NCI-H2107 treated with DMSO at 0.1 percent for 48 hours (cell line): ENCODE data around the gene ATE1.
"Not testable (repeated sequence)": the region's sequence is repeated elsewhere in the genome, so short reads cannot be mapped to it uniquely, and the experiment has no call there.

Source experiments
- DNase-seq: peaks from one replicate; lab custom pipeline; 2025; ENCODE audit not compliant: unreplicated experiment; lab: John Stamatoyannopoulos, UW

ATE1 gene

DNA sequence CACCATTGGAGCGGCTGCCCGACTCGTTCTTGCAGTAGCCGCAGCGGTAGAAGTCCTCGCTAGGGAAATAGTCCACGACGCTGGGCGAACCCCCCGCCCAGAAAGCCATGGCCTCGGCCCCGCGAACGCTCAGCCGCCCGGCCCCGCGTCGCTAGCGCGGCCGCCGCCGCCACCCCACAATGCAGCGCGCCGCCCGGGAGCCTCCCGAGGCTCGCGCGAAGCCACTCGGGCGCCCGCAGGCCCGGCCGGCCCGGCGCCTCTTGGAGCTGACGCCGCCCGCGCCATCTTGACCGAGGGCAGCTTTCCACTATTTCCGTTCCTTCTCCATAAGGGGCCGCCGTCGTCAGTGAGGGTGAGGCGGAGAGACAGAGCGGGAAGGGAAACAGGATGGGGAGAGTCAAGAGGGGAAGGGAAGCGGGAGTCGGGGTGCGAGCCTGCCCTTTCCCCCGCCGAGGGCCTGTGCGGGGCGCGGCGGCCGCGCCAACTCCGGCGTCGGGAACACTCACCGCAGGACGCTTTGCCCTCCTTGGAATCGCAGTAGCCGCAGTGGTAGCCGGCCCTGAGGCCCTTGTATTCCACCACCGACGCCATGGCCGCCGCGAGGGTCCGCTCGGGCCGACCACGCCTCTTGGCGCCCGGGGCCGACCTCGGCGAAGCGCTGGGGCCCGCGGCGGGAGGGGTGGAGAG is at the start of gene ATE1:
ATE1 (minus strand) TSS at position 191 of the 687 bp plus-strand sequence; CDS start at position 109, 82 bp downstream.
- peak; percentile 60 for DNase-seq

DNA sequence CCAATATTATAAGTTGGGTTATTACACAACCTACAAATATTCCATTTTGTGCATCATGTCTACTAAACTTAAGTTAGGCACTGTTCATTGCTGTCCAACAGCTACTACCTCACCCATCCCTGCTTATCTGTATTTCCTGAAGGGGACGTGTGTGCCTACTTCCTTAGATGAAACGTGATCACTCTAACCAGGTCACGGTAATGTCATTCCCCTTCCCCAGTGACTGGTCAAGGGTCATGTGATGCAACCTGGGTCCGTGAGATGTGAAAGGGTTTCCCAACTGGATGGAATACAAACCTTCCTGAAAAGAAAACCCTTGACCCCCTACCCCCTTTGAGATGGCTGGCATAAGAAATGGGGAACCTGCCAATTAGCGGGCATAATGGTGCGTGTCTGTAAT is 48.8 kb upstream of the ATE1 start:
- no peak for DNase-seq

DNA sequence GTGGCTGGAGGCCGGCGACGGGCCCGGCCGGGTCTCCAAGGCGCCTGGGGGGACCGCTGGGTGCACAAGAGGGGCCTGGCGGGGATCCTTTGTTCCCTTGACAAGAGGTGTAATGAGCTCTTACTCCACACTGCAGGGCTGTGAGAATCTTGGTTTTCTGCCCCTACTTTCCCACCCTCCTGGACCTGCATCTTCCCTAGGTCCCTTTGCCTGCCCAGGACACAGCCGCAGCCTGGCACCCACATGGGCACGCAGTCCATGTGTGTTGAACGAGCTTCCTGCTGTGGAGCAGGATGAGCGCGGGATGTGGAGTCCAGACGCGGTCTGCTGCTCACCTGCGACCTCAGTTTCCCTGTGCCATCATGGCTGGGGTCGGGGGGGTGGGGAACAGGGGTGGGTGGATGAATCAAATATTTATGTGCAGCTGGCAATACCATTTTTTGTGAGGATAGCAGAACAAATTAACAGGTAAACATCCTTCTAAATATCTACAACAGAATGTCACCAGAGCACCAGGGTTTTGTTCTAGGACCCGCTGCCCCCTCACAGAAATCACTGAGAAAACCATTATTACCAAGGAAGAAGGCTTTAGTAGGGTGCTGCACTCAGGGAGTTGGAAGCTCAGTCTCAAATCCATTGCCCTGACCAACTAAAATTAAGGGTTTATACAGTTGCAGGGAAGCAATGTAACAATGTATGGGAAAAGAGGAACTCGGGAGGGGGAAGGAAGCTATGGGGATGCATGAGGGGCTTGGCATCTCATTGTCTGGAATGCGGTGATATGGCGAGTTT is 47.7 kb upstream of the ATE1 start:
- no peak for DNase-seq

DNA sequence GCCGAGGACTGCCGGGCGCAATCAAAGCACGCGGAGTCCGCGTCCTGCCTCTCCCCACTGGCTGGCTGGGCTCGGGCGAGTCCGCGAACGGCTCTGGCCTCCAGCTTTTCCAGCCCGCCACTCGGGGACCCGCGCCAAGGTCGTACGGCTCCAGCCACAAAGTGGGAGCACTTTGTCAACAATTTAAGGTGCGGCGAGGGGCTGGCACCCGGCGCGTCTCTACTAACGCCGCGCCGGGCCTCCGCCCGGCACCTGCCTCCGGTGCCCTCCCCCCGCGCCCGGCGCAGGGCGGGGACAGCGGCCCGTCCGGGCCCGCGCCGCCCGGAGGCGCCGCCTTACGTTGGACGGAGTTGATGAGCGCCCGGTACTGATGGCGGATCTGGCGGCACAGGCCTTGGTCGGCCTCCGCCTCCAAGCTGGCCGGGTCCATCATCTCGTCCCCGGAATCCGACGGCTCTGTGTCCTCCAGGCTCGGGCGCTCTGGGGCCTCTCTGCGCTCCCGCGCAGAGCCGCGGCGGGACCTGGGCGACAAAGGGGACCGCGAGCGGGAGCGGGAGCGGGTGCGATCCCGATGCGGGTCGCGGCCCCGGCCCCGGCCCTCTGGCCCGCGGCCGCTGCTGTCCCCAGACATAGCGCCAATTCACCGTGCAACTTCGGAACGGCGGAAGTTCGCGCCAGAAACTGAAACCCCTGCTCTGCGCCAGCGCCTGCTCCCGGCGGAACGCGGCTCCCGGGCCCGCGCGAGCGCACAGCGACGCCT is 46.9 kb upstream of the ATE1 start, which contains the start of gene NSMCE4A:
NSMCE4A (minus strand) TSS at position 683 of the 760 bp plus-strand sequence; CDS start at position 631, 52 bp downstream.
- peak; percentile 7 for DNase-seq

DNA sequence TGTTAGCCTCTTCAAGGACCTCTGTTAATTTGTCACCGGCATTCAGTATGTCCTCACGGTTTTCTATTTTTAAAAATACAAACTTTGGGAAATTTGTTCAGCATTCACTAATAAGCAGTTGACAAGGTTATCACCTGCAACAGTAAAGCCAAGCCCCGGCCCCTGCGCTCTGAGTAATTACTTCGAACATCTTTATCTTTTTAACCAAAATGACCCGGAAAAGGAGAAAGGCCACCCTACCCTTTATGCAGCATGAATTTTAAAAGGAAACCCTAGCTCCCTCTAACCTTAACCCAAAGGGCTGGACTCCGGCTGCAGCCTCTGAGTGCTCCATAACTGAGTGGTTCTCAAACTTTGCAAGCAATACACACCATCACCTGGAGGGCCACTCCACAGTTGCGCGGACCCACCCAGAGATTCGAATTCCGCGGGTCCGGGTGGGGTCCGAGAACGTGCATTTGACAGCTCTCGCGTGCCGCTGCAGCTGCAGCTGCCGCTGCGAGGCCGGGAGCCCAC is 46.2 kb upstream of the ATE1 start:
- no peak for DNase-seq

DNA sequence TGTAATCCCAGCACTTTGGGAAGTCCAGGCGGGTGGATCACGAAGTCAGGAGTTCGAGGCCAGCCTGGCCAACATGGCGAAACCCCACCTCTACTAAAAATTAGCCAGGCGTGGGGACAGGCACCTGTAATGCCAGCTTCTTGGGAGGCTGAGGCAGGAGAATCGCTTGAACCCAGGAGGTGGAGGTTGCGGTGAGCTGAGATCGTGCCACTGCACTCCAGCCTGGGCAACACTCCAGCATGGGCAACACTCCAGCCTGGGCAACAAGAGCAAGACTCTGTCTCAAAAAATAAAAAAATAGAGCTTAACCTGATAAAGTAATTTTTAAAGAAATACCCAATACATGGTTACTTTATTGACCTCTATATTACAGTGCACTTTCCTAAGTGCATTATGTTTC is 41.3 kb upstream of the ATE1 start:
- not testable (repeated sequence) for DNase-seq

DNA sequence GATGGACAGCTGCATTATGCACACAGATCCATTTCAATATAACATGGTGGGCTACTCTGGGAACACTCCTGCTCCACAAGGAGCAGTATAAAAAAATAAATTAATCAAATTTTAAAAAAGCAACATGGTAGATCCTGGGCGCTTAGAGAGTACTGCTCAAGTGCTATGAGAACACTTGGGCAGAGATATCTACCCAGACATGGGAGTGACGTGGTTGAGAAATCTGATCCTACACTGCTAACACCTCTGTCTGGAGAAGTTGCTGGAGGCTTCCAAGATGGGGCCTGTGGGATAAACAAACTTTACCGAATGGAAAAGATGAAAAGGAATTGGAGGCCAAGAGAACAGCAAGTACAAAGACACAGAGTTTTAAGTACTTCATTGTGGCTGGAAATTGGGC is 38.2 kb upstream of the ATE1 start:
- DNase-seq: no peak

DNA sequence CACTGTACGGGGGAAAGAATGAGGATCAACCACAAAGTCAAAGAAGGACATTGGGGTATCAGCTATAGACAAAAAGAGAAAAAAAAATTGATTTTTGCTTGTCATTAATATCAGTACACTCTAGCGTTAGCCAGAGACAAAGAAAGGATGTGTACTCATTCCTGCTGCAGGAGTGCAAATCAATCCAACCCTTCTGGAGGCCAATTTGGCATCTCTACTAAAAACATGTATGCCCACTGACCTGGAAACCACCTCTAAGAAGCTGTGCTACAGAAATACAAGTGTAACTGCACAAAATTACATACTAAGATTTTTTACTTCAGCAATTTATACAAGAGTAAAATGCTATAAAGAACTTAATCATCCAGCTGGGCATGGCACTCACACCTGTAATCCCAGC is 33.6 kb upstream of the ATE1 start:
- no peak for DNase-seq

DNA sequence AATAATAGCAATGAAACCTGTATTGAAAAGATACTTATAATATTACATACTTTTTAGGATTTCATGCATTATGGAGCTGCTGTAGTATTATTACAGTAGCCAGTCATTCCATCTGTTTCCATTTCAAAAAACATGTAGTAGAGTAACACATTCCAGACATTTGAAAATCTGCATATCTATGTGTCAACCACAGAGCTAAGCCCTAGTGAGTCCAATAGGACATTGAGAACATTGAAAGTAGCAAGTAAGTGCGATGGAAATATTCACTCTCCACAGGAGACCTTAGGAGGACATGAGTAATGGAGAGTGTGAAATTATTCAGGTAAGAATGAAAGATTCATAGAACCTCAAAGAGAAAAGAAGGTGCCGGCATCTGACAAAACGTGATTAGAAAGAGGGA is 31.8 kb upstream of the ATE1 start:
- no peak for DNase-seq

DNA sequence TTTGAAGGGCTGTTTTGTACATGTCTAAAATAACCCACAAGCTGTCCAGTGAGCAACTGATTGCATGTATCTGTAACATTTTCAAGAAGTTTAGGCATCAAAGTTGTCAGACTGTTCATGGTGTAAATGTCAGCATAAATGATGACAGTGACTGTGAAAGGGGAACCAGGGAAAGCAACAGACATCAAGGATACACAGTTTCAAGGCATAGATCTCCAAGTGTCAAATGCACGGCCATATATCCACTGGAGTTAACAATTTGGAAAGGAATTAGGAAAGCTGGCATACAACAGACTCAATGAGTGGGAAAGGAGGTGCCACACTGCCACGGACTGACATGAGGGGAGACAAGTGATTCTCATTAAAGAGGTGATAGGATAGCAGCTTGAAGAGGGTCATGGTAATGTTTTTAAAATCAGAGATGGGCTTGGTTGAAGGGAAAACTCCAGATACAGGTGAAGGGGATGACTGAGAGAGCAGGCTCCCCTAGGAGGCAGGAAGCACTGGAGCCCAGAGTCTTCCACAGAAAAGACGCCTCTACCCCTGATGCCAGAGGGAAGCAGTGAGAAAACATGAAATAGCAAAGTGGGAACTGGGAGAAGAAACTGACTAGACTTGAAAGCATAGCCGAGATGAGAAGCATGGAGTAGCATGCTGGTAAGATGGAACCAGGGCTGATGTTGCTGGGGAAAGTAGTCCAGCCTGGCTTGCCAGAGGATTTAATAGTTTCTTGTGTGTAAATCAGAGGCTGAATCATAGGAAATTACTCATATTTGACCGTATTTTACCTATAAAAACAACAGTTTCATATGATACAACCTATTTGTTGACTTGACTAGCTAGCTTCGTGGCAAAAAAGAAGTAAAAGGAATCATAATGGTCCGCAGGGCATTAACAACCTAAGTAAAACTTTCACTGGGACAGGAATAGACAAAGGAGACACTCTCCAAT is 28.6 kb upstream of the ATE1 start:
- no peak for DNase-seq

DNA sequence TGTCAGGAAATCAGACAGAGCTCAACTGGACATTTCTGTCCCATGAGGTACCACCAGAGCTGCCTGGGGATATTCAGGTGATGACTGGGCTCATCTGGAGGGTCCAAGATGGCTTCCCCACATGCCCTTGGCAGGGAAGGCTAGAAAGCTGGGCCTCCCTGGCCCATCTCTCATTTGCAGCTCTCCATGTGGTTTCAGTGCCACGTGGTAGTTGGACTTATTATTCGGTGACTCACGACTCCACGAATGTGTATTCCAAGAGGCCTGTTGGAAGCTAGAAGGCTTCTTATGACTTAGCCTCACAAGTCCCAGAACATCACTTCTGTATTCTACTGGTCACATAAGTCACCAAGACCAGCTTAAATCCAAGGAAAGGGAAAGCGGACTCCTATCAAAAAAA is 24.4 kb upstream of the ATE1 start:
- DNase-seq: no peak

DNA sequence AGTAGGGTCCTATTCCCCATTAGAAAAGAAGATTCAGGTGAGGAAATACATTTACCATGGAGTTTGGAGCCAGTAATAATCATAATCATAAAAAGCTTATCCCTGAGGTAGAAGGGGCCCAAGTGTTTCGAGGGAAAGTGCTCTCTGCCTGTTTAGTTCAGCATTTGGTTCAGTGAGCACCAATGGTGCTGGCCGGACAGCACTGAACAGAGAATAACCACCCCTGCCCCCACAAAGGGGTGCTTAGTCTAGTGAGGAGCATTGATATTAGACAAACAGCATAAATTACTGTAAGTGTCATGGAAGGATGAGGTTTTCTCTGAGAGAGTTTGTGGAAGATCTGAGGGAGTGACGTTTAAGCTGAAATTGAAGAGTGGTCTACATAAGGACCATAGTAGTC is 21.6 kb upstream of the ATE1 start:
- DNase-seq: no peak

DNA sequence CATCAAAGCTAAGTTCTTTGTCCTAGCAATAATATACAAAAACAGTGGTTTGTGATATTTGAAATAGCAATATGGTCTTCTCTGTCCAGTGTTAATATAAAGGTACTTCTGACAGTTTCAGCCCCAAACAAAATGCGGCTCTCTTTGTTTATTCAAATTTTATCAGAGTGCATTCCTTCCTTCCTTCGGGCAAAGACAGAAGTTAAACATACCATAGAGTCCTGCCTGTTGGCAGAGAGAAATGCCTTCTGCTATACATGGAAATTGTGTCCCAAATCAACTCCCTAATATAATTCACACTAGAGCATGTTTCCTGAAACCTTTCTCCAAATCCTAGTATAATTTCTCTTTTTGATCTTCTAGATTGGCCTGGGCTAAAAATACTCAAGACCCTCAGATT is 21.2 kb upstream of the ATE1 start:
- no peak for DNase-seq

DNA sequence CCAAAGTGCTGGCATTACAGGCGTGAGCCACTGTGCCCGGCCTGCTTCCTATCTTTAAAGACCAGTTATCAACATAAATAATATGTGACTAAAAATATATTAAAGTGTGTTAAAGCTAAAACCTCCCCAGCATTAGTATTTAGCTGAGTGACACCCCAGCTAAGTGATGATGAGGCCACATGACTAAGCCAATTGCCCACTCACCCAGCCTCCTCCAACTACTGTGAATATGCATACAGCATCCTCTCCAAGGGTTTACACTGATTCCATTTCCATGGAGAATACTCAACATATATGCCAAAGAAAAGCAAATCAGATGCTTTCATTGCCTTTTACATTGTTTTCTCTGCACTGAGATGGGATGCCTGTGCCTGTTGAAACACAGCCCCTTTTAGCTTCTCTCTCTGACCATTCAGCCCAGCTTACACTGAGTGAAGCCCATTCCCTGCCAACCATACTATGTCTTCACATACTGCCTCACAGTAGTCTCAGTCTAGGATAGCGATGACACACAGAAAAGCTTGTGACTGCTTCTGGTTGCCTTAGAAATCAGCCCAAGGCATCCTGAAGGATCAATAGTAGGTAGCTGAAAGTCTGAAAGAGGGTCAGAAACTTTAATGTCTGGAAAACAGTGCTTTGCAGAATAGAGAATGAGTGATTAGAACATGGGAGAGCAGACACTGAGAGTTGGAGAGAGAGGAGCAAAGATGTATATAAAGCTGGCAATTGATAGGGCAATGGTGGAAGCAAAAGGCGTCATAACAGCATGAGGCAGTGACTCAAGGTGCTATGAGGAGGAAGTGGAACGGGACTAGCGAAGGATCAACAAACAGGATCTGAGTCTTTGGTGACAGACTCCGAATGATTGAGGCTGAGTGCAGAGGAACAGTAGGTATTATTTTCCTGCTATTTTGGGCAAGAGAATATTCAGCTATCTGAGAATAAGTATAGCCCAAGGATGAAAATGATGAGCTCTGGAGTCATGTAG is 19.8 kb upstream of the ATE1 start:
- DNase-seq: no peak

DNA sequence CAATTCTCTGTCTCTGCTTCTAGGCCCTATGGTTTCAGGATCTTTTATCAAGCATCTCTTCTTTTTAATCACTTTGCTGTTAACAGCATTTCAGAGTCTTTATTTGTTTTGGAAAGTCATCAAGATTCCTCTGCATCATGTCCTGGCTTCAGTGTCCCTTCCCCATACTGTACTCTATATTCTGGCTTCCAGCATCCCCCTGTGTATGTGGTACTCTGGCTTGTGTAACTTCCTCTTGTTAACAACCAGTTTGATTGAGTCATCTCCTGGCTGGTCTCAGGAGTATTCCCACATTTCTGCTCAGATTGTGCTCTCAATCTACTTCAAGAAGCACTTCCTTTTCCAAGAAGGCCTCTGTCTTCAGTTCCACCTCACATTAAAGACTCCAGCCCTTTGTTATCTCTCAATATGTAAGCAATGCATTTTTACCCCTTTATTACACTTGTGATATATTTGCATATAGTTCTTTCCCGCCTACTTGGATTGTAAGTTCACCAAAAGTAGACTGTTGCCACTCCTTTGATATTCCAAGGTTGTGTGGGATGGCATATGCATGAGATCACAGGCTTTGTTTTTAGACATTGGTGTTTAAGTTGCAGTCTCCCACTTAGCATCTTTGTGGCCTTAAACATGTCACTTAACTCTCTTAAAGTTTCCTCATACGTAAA is 15.1 kb upstream of the ATE1 start:
- DNase-seq: no peak

DNA sequence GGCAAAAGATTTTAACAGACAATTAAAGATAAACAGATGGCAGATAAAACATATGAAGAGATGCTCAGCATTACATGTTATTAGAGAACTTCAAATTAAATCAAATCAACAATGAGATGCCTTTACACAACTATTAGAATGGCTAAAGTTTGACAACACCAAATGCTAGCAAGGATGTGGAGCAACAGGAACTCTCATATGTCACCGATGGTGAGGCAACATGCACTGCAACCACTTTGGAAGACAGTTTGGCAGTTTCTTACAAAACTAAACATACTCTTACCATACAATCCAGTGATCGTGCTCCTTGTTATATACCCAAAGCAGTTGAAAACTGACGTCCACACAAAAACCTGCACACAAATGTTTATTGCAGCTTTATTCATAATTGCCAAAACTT is 13.7 kb upstream of the ATE1 start:
- DNase-seq: no peak

DNA sequence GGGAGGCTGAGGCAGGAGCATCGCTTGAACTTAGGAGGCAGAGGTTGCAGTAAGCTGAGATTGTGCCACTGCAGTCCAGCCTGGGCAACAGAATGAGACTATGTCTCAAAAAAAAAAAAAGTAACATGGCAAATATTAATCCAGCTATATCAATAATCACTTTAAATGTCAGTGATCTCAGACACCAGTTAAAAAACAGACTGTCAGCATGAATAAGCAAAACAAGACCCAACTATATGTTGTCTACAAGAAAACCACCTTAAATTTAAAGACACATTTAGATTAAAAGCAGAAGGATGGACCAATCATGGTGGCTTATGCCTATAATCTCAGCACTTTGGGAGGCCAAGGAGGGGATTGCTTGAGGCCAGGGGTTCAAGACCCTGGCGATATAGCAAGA is 8.5 kb upstream of the ATE1 start:
- DNase-seq: no peak

DNA sequence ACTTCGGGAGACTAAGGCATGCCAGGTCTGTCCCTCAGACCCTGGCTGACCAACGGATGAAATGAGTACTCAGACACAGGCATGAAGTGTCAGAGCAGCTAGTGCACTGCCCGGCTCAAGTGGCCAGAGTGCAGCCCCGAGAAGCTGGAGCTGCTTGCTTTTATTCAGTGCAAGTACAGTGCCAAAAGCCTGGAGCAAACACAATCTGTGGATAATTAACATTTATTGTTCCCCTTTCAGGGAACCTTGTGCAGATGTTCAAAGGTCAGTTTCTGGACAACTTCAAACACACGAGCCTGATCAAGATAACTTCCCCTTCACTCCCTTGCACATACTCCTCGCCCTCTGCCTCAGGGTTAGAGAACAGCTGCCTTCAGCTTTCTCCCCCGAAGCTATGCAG is 7.9 kb upstream of the ATE1 start:
- DNase-seq: no peak
